Gastroesophageal sphincter (tissue), 4 donors: ENCODE measurements around the gene IFNGR2. TPM values are rescaled to one million over a fixed set of nuclear protein-coding genes. Genes with fewer than 3 reads are reported as not detected.

ENCODE experiments used
- ATAC-seq: fragments of 150-250 bp; one replicate; pipeline ENCODE4 v1.9.1; 2016; ENCODE audit warnings: mild to moderate bottlenecking, moderate library complexity
- H3K27ac ChIP-seq, 4 donors: fragments of 200-600 bp; sonication (generic) in 3 of 4; 1 replicate in 3 of 4; 2 replicates in 1 of 4; pipeline ENCODE4 v1.5.1; 2016 to 2019
- H3K27me3 ChIP-seq: fragments of 200-600 bp; sonication (generic); one replicate; pipeline ENCODE4 v1.5.1; 2019
- H3K36me3 ChIP-seq, 2 donors: fragments of 200-600 bp; sonication (generic); one replicate each; pipeline ENCODE4 v1.5.1; 2019; ENCODE audit warnings: control low read depth in 1 of 2
- H3K4me1 ChIP-seq, 3 donors: fragments of 200-600 bp; sonication (generic); 1 replicate in 2 of 3; 2 replicates in 1 of 3; pipeline ENCODE4 v1.5.1; 2016 to 2019; ENCODE audit warnings: control low read depth in 2 of 3
- H3K4me3 ChIP-seq, 2 donors: fragments of 200-600 bp; sonication (generic); one replicate each; pipeline ENCODE4 v1.5.1; 2019; ENCODE audit warnings: mild to moderate bottlenecking in 1 of 2, moderate library complexity in 1 of 2
- H3K9me3 ChIP-seq, 3 donors: fragments of 200-600 bp; sonication (generic); one replicate each; pipeline ENCODE4 v1.5.1; 2017 to 2019; ENCODE audit warnings: control low read depth in 2 of 3
- EP300 ChIP-seq: sonication (generic); formaldehyde crosslinking; IDR thresholded peaks from one replicate; pipeline ENCODE4 v1.6.1; 2017; ENCODE audit warnings: antibody characterized with exemption, mild to moderate bottlenecking
- POLR2A ChIP-seq, 2 donors: fragments of 450-650 bp; IDR thresholded peaks; one replicate each; pipeline ENCODE4 v1.6.1; 2017; ENCODE audit warnings: antibody characterized with exemption in 2 of 2, mild to moderate bottlenecking in 2 of 2, moderate library complexity in 1 of 2
- POLR2AphosphoS5 ChIP-seq: sonication (generic); formaldehyde crosslinking; IDR thresholded peaks from one replicate; pipeline ENCODE4 v1.6.1; 2017; ENCODE audit warnings: antibody characterized with exemption
- WGBS, 2 donors: methylation state at CpG; one replicate each; pipeline ENCODE4 v1.1.5; 2018; ENCODE audit warnings: low coverage in 1 of 2; 5-methylcytosine and 5-hydroxymethylcytosine counted together
- total RNA-seq, 4 donors: library from RNA; depleted of rRNA; stranded (reverse); fragments of >200 nt; gene quantifications; one replicate each; pipeline ENCODE4 v1.1.0, GENCODE V29; 2016
- TF ChIP-seq, protein P1 (sequence below), 4 experiments: fragments of 200-600 bp in 2 of 4; fragments of 450-650 bp in 2 of 4; sonication (generic) in 1 of 4; IDR thresholded peaks; one replicate each; pipeline ENCODE4 v1.5.1; 2017 to 2019; ENCODE audit warnings: antibody characterized with exemption in 4 of 4, mild to moderate bottlenecking in 2 of 4, moderate library complexity in 2 of 4

The IFNGR2 gene, protein sequence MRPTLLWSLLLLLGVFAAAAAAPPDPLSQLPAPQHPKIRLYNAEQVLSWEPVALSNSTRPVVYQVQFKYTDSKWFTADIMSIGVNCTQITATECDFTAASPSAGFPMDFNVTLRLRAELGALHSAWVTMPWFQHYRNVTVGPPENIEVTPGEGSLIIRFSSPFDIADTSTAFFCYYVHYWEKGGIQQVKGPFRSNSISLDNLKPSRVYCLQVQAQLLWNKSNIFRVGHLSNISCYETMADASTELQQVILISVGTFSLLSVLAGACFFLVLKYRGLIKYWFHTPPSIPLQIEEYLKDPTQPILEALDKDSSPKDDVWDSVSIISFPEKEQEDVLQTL
- total RNA-seq, result 10 to 100 TPM; 19.6 to 53.7 (median 41.1) TPM

DNA sequence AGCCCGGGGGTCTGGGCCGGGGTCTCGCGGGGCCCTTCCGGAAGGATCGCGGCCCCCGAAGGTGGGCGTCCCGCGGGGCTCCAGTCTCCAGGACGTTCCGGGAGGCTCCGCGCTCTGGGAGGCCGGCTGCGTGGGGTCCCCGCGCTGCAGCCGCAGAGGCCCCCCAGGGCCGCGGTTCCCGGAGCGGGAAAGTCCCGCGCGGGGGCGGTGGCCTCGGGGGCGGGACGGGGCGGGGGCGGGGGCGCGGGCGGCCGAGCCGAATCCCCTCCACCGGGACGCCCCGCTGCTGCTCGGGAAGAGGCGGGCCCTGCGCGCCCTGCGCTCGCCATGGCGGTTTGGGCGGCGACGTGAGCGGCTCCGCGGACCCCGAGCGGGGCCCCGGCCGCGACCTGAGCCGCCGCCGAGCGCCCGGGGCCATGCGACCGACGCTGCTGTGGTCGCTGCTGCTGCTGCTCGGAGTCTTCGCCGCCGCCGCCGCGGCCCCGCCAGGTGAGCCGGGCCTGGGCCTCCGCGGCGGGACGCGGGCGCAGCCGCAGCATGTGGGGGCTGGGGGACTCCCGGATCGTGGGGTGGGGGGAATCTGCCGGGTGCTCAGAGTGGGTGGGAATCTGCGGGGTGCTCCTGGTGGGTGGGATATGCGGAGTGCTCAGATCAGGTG, at the start of gene IFNGR2:
Gene IFNGR2, plus strand, starts transcription at position 286 of the 658 bp plus-strand sequence. Its CDS starts 131 bp downstream, at position 417.
- TF ChIP-seq POLR2A (IDR thresholded peaks at IDR 0.05), result peak in 1 of 2 donors; percentile 49
- TF ChIP-seq, protein P1, sequence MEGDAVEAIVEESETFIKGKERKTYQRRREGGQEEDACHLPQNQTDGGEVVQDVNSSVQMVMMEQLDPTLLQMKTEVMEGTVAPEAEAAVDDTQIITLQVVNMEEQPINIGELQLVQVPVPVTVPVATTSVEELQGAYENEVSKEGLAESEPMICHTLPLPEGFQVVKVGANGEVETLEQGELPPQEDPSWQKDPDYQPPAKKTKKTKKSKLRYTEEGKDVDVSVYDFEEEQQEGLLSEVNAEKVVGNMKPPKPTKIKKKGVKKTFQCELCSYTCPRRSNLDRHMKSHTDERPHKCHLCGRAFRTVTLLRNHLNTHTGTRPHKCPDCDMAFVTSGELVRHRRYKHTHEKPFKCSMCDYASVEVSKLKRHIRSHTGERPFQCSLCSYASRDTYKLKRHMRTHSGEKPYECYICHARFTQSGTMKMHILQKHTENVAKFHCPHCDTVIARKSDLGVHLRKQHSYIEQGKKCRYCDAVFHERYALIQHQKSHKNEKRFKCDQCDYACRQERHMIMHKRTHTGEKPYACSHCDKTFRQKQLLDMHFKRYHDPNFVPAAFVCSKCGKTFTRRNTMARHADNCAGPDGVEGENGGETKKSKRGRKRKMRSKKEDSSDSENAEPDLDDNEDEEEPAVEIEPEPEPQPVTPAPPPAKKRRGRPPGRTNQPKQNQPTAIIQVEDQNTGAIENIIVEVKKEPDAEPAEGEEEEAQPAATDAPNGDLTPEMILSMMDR (IDR thresholded peaks at IDR 0.05), result no peak
- TF ChIP-seq EP300, result no peak
- peak; percentile 29 for TF ChIP-seq POLR2AphosphoS5
- H3K36me3 ChIP-seq, result no peaks in the 10 kb centered on the region
- no peaks in the 10 kb centered on the region for H3K9me3 ChIP-seq
- peak within 1 kb of the TSS; percentile 96 for H3K4me3 ChIP-seq
- ATAC-seq, result peak; percentile 50
- no CpG with 5 or more reads among the region's 89 CpGs for WGBS, 2 donors
- H3K27ac ChIP-seq, result peak within 1 kb of the TSS; percentile 91 to 96 (median 93)
- no peaks in the 10 kb centered on the region for H3K27me3 ChIP-seq
- peaks cover 0 to 53% (median 8%) of the 10 kb centered on the region in 3 donors for H3K4me1 ChIP-seq

DNA sequence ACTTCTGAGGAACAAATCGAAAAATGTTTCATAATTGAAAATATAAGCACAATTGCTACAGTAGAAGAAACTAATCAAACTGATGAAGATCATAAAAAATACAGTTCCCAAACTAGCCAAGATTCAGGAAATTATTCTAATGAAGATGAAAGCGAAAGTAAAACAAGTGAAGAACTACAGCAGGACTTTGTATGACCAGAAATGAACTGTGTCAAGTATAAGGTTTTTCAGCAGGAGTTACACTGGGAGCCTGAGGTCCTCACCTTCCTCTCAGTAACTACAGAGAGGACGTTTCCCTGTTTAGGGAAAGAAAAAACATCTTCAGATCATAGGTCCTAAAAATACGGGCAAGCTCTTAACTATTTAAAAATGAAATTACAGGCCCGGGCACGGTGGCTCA, 47.9 kb upstream of the IFNGR2 start:
- Histone ChIP-seq H3K27ac (no peak overlapping the region), H3K4me3 (no peak overlapping the region), H3K4me1 (peaks cover 0 to 4% (median 0%) of the 10 kb centered on the region in 3 donors), H3K36me3 (peaks cover 0 to 70% of the 10 kb centered on the region in 2 donors), H3K9me3 (no peaks in the 10 kb centered on the region), H3K27me3 (no peaks in the 10 kb centered on the region)
- TF ChIP-seq, protein P1 (IDR thresholded peaks at IDR 0.05), result no peak
- TF ChIP-seq POLR2A (IDR thresholded peaks at IDR 0.05) (no peak), EP300 (no peak), POLR2AphosphoS5 (no peak)
- ATAC-seq, result no peak
- WGBS, 2 donors, result 80 to 83% methylated on average over 1 to 6 of the region's 6 CpGs

DNA sequence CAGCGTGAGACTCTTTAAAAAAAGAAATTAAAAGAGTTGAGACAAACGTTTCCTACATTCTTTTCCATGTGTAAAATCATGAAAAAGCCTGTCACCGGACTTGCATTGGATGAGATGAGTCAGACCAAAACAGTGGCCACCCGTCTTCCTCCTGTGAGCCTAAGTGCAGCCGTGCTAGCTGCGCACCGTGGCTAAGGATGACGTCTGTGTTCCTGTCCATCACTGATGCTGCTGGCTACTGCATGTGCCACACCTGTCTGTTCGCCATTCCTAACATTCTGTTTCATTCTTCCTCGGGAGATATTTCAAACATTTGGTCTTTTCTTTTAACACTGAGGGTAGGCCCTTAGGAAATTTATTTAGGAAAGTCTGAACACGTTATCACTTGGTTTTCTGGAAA, 47.2 kb upstream of the IFNGR2 start:
- Histone ChIP-seq H3K36me3 (peaks cover 0 to 69% of the 10 kb centered on the region in 2 donors), H3K27ac (no peak overlapping the region), H3K9me3 (no peaks in the 10 kb centered on the region), H3K4me3 (no peak overlapping the region), H3K4me1 (peaks cover 0 to 10% (median 0%) of the 10 kb centered on the region in 3 donors), H3K27me3 (no peaks in the 10 kb centered on the region)
- 70 to 78% methylated on average over 2 to 11 of the region's 11 CpGs for WGBS, 2 donors
- no peak for ATAC-seq
- TF ChIP-seq POLR2A (IDR thresholded peaks at IDR 0.05), result no peak
- no peak for TF ChIP-seq POLR2AphosphoS5
- TF ChIP-seq, protein P1 (IDR thresholded peaks at IDR 0.05), result no peak

DNA sequence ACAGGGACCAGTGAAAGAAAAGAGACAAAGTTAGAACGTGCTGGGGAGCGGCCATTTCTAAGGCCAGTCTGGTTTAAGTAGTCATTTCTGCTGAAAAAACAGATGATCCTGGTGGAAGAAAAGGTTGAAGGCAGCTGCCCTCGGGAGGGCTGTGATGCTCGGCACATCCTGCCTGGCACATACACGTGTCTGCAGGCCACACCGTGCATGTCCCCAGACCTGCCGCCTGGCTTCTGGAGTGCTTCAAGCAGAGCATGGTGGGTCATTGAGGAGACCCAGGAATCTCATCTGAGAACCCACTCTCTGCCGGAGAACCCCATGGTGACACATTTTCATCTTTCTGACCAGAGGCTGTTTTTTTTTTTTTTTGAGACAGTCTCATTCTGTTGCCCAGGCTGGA, 46.0 kb upstream of the IFNGR2 start:
- Histone ChIP-seq H3K27ac (no peak overlapping the region), H3K4me1 (peaks cover 0 to 22% (median 0%) of the 10 kb centered on the region in 3 donors), H3K4me3 (no peak overlapping the region), H3K27me3 (no peaks in the 10 kb centered on the region), H3K36me3 (peaks cover 0 to 58% of the 10 kb centered on the region in 2 donors), H3K9me3 (no peaks in the 10 kb centered on the region)
- WGBS, 2 donors, result 76 to 88% methylated on average over 5 to 7 of the region's 8 CpGs
- TF ChIP-seq EP300, result no peak
- TF ChIP-seq POLR2AphosphoS5, result no peak
- TF ChIP-seq POLR2A (IDR thresholded peaks at IDR 0.05), result no peak
- TF ChIP-seq, protein P1 (IDR thresholded peaks at IDR 0.05), result no peak
- no peak for ATAC-seq
